ENCODE data around the gene HABP2. TPM values are rescaled to one million over a fixed set of nuclear protein-coding genes. Genes with fewer than 3 reads are reported as not detected.

Gene HABP2
- total RNA-seq, 1 experiment from 2014 or later: not detected

GRCh38 chr10:113612154-113612553 lies 59.3 kb downstream of the HABP2 start:
- no peak overlapping the region for H3K27ac Mint-ChIP-seq
- Histone ChIP-seq H3K4me2 (ENCODE audit: insufficient read depth, insufficient read length, low read length) (no peak overlapping the region), H2BK5ac (ENCODE audit: insufficient read length, low read length) (no peak overlapping the region), H3K4ac (ENCODE audit: low read depth, low read length) (no peak overlapping the region), H3K56ac (ENCODE audit: insufficient read length, low read depth, low read length) (no peak overlapping the region), H3T11ph (ENCODE audit: low read length) (no peak overlapping the region), H3K27ac (ENCODE audit: insufficient read length, low read depth, low read length) (no peak overlapping the region), H4K91ac (ENCODE audit: insufficient read length, low read depth, low read length) (no peak overlapping the region), H3K14ac (ENCODE audit: insufficient read depth, low read length) (no peak overlapping the region), H2BK20ac (ENCODE audit: low read depth, low read length, poor library complexity, severe bottlenecking) (no peak overlapping the region), H4K5ac (ENCODE audit: insufficient read length, low read depth, low read length) (no peak overlapping the region), H4K8ac (replicated peaks; ENCODE audit: insufficient read length, low read depth, low read length) (no peak overlapping the region), H2AFZ (ENCODE audit: low read length) (no peak overlapping the region), H3K4me1 (ENCODE audit: insufficient read depth, low read length) (peaks cover 10% of the 10 kb centered on the region; the same call in 1 of the 2 replicates), H2BK120ac (ENCODE audit: low read depth, low read length, poor library complexity, severe bottlenecking) (no peak overlapping the region), H3K9ac (ENCODE audit: extremely low read depth, insufficient read length, low read length) (no peak overlapping the region), H3K23ac (ENCODE audit: insufficient read length, low read depth, low read length) (no peak overlapping the region), H3K79me2 (ENCODE audit: insufficient read depth, low read length) (no peaks in the 10 kb centered on the region), H3K23me2 (ENCODE audit: insufficient read length, low read depth, low read length, poor library complexity, severe bottlenecking) (no peaks in the 10 kb centered on the region), H2AK5ac (ENCODE audit: insufficient read length, low read length) (no peak overlapping the region), H3K9me3 (ENCODE audit: control insufficient read depth, low read depth, low read length) (no peaks in the 10 kb centered on the region), H4K20me1 (ENCODE audit: control insufficient read depth, insufficient read depth, insufficient read length) (no peaks in the 10 kb centered on the region), H3K27me3 (ENCODE audit: insufficient read depth, low read length) (no peaks in the 10 kb centered on the region; the same call in 1 of the 2 replicates), H2BK15ac (ENCODE audit: low read depth, low read length) (no peak overlapping the region), H3K79me1 (ENCODE audit: insufficient read depth, low read depth, low read length, poor library complexity, severe bottlenecking) (no peaks in the 10 kb centered on the region), H3K18ac (ENCODE audit: insufficient read length, low read depth, low read length) (no peak overlapping the region), H2BK12ac (ENCODE audit: insufficient read length, low read depth, low read length) (no peak overlapping the region)
- WGBS (ENCODE audit: extremely low coverage, insufficient read length, low lambda C conversion rate): no CpG with 5 or more reads among the region's 3 CpGs
- no peaks in the 10 kb centered on the region; a peak in 1 of 7 replicates for H3K36me3 Mint-ChIP-seq (ENCODE audit: insufficient read depth in 1 of 3, low read depth in 3 of 3)
- H3K4me3 Mint-ChIP-seq: no peak overlapping the region
- no peaks in the 10 kb centered on the region for H3K9me3 Mint-ChIP-seq
- no peak for DNase-seq
- H3K27me3 Mint-ChIP-seq (ENCODE audit: low read depth): peaks cover 56% of the 10 kb centered on the region
- no peak for TF ChIP-seq CTCF (conservative IDR thresholded peaks at IDR 0.05)
- H3K4me1 Mint-ChIP-seq: peaks cover 52 to 58% of the 10 kb centered on the region in 2 experiments
